LNCAP (cell line): ENCODE data around the gene KCNMB3.

Experiments used
- CTCF ChIP-seq: fragments of 450-650 bp; IDR thresholded peaks from 2 replicates; pipeline ENCODE4 v1.5.1; 2017; ENCODE audit warnings: mild to moderate bottlenecking

The KCNMB3 gene

GRCh38 chr3:179260949-179261765, 10.2 kb upstream of the KCNMB3 start:
- no peak for TF ChIP-seq CTCF

DNA sequence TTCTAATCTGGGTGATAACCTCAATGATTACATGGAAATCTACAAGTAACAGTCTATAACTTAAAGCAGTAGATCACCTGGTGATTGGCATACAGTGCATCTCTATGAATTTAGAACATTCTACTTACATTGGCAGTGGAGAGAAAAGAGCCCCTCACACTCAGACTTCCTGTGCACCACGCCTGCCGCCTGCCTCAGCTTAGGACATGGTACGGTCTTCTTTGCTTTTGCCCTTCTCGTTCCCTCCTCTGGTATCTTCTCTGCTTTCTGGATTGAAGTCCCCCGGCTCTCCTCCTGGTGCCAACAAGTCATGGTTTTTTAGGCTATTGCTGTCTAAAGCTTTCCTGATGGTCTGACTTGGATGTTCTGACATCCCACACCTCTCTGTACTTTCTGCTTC, 7.9 kb upstream of the KCNMB3 start:
- TF ChIP-seq CTCF: no peak

DNA sequence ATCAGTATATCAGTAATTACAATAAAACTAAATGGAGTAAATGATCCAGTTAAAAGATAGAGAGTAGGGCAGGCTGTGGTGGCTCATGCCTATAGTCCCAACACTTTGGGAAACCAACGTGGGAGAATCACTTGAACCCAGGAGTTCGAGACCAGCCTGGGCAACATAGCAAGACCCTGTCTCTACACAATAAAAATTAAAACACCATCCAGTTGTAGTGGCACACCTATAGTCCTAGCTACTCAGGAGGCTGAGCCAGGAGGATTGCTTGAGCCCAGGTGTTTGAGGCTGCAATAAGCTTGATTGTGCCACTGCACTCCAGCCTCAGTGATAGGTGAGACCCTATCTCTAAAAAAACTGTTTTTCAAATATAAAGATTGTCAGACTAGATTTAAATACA, 5.9 kb upstream of the KCNMB3 start:
- no peak for TF ChIP-seq CTCF

GRCh38 chr3:179247289-179248015, 3.5 kb downstream of the KCNMB3 start:
- no peak for TF ChIP-seq CTCF

- TF ChIP-seq CTCF: no peak
These were observed 6.0 kb downstream of the KCNMB3 start for GRCh38 chr3:179244878-179245277.

GRCh38 chr3:179236669-179237301, 14.1 kb downstream of the KCNMB3 start:
- TF ChIP-seq CTCF: no peak

- no peak for TF ChIP-seq CTCF
These were observed 16.7 kb downstream of the KCNMB3 start for GRCh38 chr3:179234199-179234598.
